DOHH2 (cell line): Measurements from ENCODE around the gene RHCG.

Experiments used
- H3F3A ChIP-seq: fragments of 200-600 bp; sonication (generic), shearing (Covaris generic); 2 replicates; pipeline ENCODE4 v1.6.0; 2016; ENCODE audit warnings: antibody characterized with exemption, mild to moderate bottlenecking; ENCODE audit not compliant: control insufficient read depth, insufficient read depth
- H3K27ac ChIP-seq: fragments of 200-600 bp; sonication (generic); 2 replicates; pipeline ENCODE4 v1.5.1; 2014; ENCODE audit warnings: low read depth, mild to moderate bottlenecking, low read length, moderate library complexity
- H3K27me3 ChIP-seq: fragments of 200-600 bp; sonication (generic); 2 replicates; pipeline ENCODE4 v1.6.1; 2014; ENCODE audit warnings: mild to moderate bottlenecking, low read length, mixed read lengths; ENCODE audit not compliant: control insufficient read depth
- H3K36me3 ChIP-seq: fragments of 200-600 bp; sonication (generic); 2 replicates; pipeline ENCODE4 v1.6.1; 2014; ENCODE audit warnings: mild to moderate bottlenecking, low read length, moderate library complexity, mixed read lengths; ENCODE audit not compliant: control insufficient read depth
- H3K4me1 ChIP-seq: fragments of 200-600 bp; sonication (generic); 2 replicates; pipeline ENCODE4 v1.6.1; 2014; ENCODE audit warnings: mild to moderate bottlenecking, low read length, mixed read lengths; ENCODE audit not compliant: control insufficient read depth
- H3K4me2 ChIP-seq: fragments of 200-600 bp; sonication (generic); 2 replicates; pipeline ENCODE4 v1.6.0; 2014; ENCODE audit warnings: mild to moderate bottlenecking, low read length, moderate library complexity
- H3K4me3 ChIP-seq: fragments of 200-600 bp; sonication (generic); 2 replicates; pipeline ENCODE4 v1.5.1; 2014; ENCODE audit warnings: mild to moderate bottlenecking, low read length, mixed read lengths
- H3K79me2 ChIP-seq: fragments of 200-600 bp; sonication (generic); 2 replicates; pipeline ENCODE4 v1.6.1; 2014; ENCODE audit warnings: mild to moderate bottlenecking, low read length, mixed read lengths; ENCODE audit not compliant: control insufficient read depth
- H3K9me2 ChIP-seq: fragments of 200-600 bp; sonication (generic); replicated peaks from 2 replicates; pipeline ENCODE4 v1.6.1; 2014; ENCODE audit warnings: mild to moderate bottlenecking, low read length, mixed read lengths; ENCODE audit not compliant: control insufficient read depth
- H3K9me3 ChIP-seq: fragments of 200-600 bp; sonication (generic); 2 replicates; pipeline ENCODE4 v1.6.1; 2014; ENCODE audit warnings: antibody characterized with exemption, low read length, mixed read lengths; ENCODE audit not compliant: control insufficient read depth, insufficient read depth
- H4K20me1 ChIP-seq: fragments of 200-600 bp; sonication (generic); 2 replicates; pipeline ENCODE4 v1.6.0; 2014; ENCODE audit warnings: low read depth, mild to moderate bottlenecking, antibody characterized with exemption, low read length, moderate library complexity; ENCODE audit not compliant: control insufficient read depth, insufficient read depth
- EZH2phosphoT487 ChIP-seq: fragments of 200-600 bp; sonication (generic); IDR thresholded peaks from 2 replicates; pipeline ENCODE4 v1.6.1; 2017; ENCODE audit warnings: borderline replicate concordance, mild to moderate bottlenecking, antibody characterized with exemption, low read length, moderate library complexity, mixed read lengths
- TF ChIP-seq, protein P1 (sequence below): fragments of 200-600 bp; sonication (generic); IDR thresholded peaks from one replicate; pipeline ENCODE4 v1.5.1; 2014; ENCODE audit warnings: antibody characterized with exemption, mild to moderate bottlenecking, low read depth, low read length; ENCODE audit not compliant: poor library complexity, severe bottlenecking

The RHCG gene

DNA sequence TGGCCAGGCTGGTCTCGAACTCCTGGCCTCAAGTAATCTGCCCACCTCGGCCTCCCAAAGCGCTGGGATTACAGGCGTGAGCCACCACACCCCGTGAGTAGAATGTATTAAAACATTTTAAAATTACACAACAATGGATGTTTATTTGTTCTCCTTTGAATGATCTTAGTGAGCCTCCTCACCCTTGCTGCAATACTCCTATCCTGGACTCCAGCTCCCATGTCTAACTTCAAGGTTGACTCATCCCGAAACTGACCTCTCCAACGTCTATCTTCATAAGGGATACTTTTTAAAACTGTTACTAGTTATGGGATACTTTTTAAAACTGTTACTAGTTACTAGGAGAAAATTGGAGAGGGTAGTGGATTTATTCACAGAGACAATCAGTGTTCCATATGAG lies 17.8 kb upstream of the RHCG start:
- peaks cover 26% of the 10 kb centered on the region for H3K27me3 ChIP-seq
- H3F3A ChIP-seq, result no peaks in the 10 kb centered on the region
- H4K20me1 ChIP-seq, result no peaks in the 10 kb centered on the region
- no peaks in the 10 kb centered on the region for H3K36me3 ChIP-seq
- H3K27ac ChIP-seq, result no peak overlapping the region
- H3K9me3 ChIP-seq, result no peaks in the 10 kb centered on the region
- no peak overlapping the region for H3K4me2 ChIP-seq
- H3K9me2 ChIP-seq, result no peaks in the 10 kb centered on the region
- no peaks in the 10 kb centered on the region for H3K79me2 ChIP-seq
- H3K4me1 ChIP-seq, result no peaks in the 10 kb centered on the region
- TF ChIP-seq, protein P1, sequence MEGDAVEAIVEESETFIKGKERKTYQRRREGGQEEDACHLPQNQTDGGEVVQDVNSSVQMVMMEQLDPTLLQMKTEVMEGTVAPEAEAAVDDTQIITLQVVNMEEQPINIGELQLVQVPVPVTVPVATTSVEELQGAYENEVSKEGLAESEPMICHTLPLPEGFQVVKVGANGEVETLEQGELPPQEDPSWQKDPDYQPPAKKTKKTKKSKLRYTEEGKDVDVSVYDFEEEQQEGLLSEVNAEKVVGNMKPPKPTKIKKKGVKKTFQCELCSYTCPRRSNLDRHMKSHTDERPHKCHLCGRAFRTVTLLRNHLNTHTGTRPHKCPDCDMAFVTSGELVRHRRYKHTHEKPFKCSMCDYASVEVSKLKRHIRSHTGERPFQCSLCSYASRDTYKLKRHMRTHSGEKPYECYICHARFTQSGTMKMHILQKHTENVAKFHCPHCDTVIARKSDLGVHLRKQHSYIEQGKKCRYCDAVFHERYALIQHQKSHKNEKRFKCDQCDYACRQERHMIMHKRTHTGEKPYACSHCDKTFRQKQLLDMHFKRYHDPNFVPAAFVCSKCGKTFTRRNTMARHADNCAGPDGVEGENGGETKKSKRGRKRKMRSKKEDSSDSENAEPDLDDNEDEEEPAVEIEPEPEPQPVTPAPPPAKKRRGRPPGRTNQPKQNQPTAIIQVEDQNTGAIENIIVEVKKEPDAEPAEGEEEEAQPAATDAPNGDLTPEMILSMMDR, result no peak
- TF ChIP-seq EZH2phosphoT487, result no peak
- H3K4me3 ChIP-seq, result no peak overlapping the region

DNA sequence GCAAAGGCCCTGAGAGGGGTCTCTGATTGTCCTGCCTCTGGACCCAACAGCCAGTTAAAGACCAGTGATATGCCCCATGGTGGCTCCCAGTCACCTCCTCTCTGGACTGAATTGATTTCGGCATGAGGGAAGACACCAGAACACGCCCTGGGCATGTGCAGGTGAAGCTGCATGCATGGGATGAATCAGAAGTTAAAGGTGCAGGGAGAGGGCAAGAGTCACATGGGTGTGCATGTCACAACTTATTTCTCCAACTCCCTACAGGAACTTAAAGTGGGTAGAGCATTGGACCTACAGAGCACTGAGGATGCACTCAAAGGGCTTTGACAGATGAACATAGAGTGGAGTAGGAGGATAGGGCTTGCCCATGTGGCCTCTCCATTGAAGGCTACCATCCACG lies 16.9 kb upstream of the RHCG start:
- Histone ChIP-seq H3K4me1 (no peaks in the 10 kb centered on the region), H3K4me2 (no peak overlapping the region), H4K20me1 (no peaks in the 10 kb centered on the region), H3K36me3 (no peaks in the 10 kb centered on the region), H3K9me2 (no peaks in the 10 kb centered on the region), H3F3A (no peaks in the 10 kb centered on the region), H3K4me3 (no peak overlapping the region), H3K27me3 (peaks cover 26% of the 10 kb centered on the region), H3K79me2 (no peaks in the 10 kb centered on the region), H3K27ac (no peak overlapping the region), H3K9me3 (no peaks in the 10 kb centered on the region)
- TF ChIP-seq EZH2phosphoT487, result no peak
- TF ChIP-seq, protein P1, result no peak

DNA sequence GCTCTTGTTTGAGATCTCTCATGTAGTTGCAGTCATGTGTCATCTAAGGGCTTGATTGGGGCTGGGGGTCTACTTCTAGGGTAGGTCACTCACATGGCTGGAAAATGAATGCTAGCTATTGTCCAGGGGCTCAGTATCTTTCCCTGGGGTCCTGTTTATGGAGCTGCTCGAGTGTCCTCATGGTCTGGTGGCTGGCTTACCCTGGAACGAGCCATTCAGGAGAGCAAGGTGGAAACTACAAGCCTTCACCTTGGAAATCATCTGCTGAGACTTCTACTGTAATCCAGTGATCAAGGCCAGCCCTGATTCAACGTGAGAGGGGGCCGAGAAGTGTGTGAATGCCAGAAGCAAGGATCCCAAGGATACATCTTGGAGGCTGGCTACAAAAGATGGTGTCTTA lies 16.2 kb upstream of the RHCG start:
- H3K27ac ChIP-seq, result no peak overlapping the region
- TF ChIP-seq, protein P1, result no peak
- no peak for TF ChIP-seq EZH2phosphoT487
- H3K4me3 ChIP-seq, result no peak overlapping the region
- H3K4me2 ChIP-seq, result no peak overlapping the region
- H3K27me3 ChIP-seq, result peaks cover 26% of the 10 kb centered on the region
- no peaks in the 10 kb centered on the region for H3K79me2 ChIP-seq
- H3K36me3 ChIP-seq, result no peaks in the 10 kb centered on the region
- H3K9me3 ChIP-seq, result no peaks in the 10 kb centered on the region
- H4K20me1 ChIP-seq, result no peaks in the 10 kb centered on the region
- H3K9me2 ChIP-seq, result no peaks in the 10 kb centered on the region
- H3K4me1 ChIP-seq, result no peaks in the 10 kb centered on the region
- H3F3A ChIP-seq, result no peaks in the 10 kb centered on the region
